ENCODE measurements around the gene GPR21.
A peak's percentile ranks its signal among the peaks of the same experiment; 100 is the strongest.

Gene GPR21

GRCh38 chr9:123034881-123035510, 1.5 kb downstream of the GPR21 start:
- no peak for DNase-seq

GRCh38 chr9:123035791-123036190, 2.3 kb downstream of the GPR21 start:
- no peak for DNase-seq

GRCh38 chr9:123036893-123037545, 3.6 kb downstream of the GPR21 start:
- DNase-seq = no peak

- peak; percentile 21 for DNase-seq
Measured at GRCh38 chr9:123039617-123040219, 6.3 kb downstream of the GPR21 start.

- no peak for DNase-seq
Measured at GRCh38 chr9:123040801-123041200, 7.3 kb downstream of the GPR21 start.

GRCh38 chr9:123041489-123041888, 8.0 kb downstream of the GPR21 start:
- DNase-seq = no peak

- no peak for DNase-seq
Measured at GRCh38 chr9:123043081-123043939, 9.8 kb downstream of the GPR21 start.

GRCh38 chr9:123044586-123044985, 11.1 kb downstream of the GPR21 start:
- DNase-seq = peak; percentile 52

- no peak for DNase-seq
Measured at GRCh38 chr9:123046406-123047195, 13.1 kb downstream of the GPR21 start.

- no peak for DNase-seq
Measured at GRCh38 chr9:123048748-123049147, 15.3 kb downstream of the GPR21 start.

GRCh38 chr9:123049589-123050222, 16.2 kb downstream of the GPR21 start:
- peak; percentile 7 for DNase-seq

- DNase-seq = no peak
Measured at GRCh38 chr9:123053046-123053445, 19.6 kb downstream of the GPR21 start.

GRCh38 chr9:123053711-123054110, 20.2 kb downstream of the GPR21 start:
- DNase-seq = no peak

GRCh38 chr9:123058834-123059233, 25.4 kb downstream of the GPR21 start:
- DNase-seq = peak; percentile 31

- no peak for DNase-seq
Measured at GRCh38 chr9:123059472-123060220, 26.2 kb downstream of the GPR21 start.

- no peak for DNase-seq
Measured at GRCh38 chr9:123061216-123061615, 27.7 kb downstream of the GPR21 start.

- no peak for DNase-seq
Measured at GRCh38 chr9:123062351-123063176, 29.1 kb downstream of the GPR21 start.

GRCh38 chr9:123063177-123063598, 29.7 kb downstream of the GPR21 start:
- DNase-seq = peak; percentile 51

GRCh38 chr9:123063896-123064295, 30.4 kb downstream of the GPR21 start:
- no peak for DNase-seq

GRCh38 chr9:123064716-123065115, 31.2 kb downstream of the GPR21 start:
- DNase-seq = no peak

All from NCI-H226 (cell line).